OCI-LY3 (cell line): ENCODE data around the gene PHF19.

ENCODE experiments used
- EZH2phosphoT487 ChIP-seq: fragments of 200-600 bp; shearing (Covaris generic); IDR thresholded peaks from 2 replicates; pipeline ENCODE4 v1.6.1; 2018; ENCODE audit warnings: antibody characterized with exemption, mixed run types, low read depth
- TF ChIP-seq, protein P1 (sequence below): fragments of 200-600, 300-600 bp; sonication (generic); IDR thresholded peaks from 2 replicates; pipeline ENCODE4 v1.5.1; 2014; ENCODE audit warnings: antibody characterized with exemption, low read length, low read depth

DNA sequence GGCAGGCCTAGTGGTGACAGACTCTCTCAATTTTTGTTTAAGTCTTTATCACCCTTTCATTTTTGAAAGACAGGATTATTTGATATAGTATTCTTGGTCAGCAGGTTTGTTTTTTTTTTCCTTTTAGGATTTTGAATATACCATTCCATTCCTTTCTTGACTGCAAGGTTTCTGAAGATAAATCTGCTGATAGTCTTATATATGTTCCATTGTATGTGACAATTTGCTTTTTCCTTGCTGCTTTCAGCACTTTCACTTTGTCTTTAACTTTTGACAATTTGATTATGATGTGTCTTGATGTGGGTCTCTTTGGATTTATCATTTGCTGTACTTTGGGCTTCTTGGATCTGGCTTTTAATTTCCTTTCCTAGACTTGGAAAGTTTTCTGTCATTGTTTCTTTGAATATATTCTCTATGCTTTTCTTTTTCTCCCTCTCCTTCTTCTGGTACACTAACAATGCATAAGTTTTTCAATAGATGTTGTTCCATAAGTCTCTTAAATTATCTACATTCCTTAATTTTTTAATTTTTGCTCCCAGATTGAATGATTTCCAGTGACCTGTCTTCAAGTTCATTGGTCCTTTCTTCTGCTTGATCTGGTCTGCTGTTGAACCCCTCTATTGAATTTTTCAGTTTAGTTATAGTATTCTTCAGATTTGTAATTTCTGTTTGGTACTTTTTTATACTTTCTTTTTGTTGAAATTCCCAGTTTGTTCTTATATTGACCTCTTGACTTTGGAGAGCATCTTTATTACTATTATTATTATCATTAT is 69.2 kb downstream of the PHF19 start:
- TF ChIP-seq, protein P1, sequence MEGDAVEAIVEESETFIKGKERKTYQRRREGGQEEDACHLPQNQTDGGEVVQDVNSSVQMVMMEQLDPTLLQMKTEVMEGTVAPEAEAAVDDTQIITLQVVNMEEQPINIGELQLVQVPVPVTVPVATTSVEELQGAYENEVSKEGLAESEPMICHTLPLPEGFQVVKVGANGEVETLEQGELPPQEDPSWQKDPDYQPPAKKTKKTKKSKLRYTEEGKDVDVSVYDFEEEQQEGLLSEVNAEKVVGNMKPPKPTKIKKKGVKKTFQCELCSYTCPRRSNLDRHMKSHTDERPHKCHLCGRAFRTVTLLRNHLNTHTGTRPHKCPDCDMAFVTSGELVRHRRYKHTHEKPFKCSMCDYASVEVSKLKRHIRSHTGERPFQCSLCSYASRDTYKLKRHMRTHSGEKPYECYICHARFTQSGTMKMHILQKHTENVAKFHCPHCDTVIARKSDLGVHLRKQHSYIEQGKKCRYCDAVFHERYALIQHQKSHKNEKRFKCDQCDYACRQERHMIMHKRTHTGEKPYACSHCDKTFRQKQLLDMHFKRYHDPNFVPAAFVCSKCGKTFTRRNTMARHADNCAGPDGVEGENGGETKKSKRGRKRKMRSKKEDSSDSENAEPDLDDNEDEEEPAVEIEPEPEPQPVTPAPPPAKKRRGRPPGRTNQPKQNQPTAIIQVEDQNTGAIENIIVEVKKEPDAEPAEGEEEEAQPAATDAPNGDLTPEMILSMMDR = no peak
- no peak for TF ChIP-seq EZH2phosphoT487
